ENCODE results near the gene DDX42. TPM values are rescaled to one million over a fixed set of nuclear protein-coding genes. Genes with fewer than 3 reads are reported as not detected.

DDX42 gene
- total and polyA plus RNA-seq, 2 experiments from 2014 or later: 57.8 to 101 TPM

- DNase-seq (ENCODE audit: low spot score) (no peak), ATAC-seq (no peak)
- H3K4me2 ChIP-seq: no peak overlapping the region
- H3K36me3 ChIP-seq (ENCODE audit: insufficient read depth): peaks cover 81% of the 10 kb centered on the region
- no peaks in the 10 kb centered on the region for H3K4me1 ChIP-seq (ENCODE audit: insufficient read depth)
- no peaks in the 10 kb centered on the region for H3K9me2 ChIP-seq (ENCODE audit: insufficient read depth)
- no peak overlapping the region for H2AFZ ChIP-seq
- Mint-ChIP-seq H3K36me3 (ENCODE audit: low read depth) (peaks cover 100% of the 10 kb centered on the region), H3K4me3 (no peak overlapping the region; the same call in 2 of the 3 replicates), H3K9me3 (no peaks in the 10 kb centered on the region; the same call in 2 of the 3 replicates), H3K4me1 (no peaks in the 10 kb centered on the region), H3K27me3 (ENCODE audit: insufficient read depth, low read depth, poor library complexity) (peaks cover 13% of the 10 kb centered on the region), H3K27ac (no peak overlapping the region)
- H4K20me1 ChIP-seq (replicated peaks; ENCODE audit: insufficient read depth): peaks cover 65% of the 10 kb centered on the region
- no peaks in the 10 kb centered on the region; the same call in 1 of the 2 replicates for H3K79me2 ChIP-seq (replicated peaks; ENCODE audit: insufficient read depth)
- H3K4me3 ChIP-seq: no peak overlapping the region
- no peak for TF ChIP-seq JUNB (IDR thresholded peaks at IDR 0.05; ENCODE audit: unreplicated experiment)
- no peak for TF ChIP-seq CREB1 (CRISPR knock-in tag; IDR thresholded peaks at IDR 0.05; ENCODE audit: low read depth)
- H3F3A ChIP-seq (replicated peaks; ENCODE audit: low read depth): peaks cover 50% of the 10 kb centered on the region
- 0 out of 2 replicates have a peak overlapping the region, but pooled peaks have one; percentile 33 for H3K27ac ChIP-seq (ENCODE audit: low read depth)
- no peaks in the 10 kb centered on the region for H3K27me3 ChIP-seq (ENCODE audit: insufficient read depth)
Measured at GRCh38 chr17:63819131-63819530, 45.2 kb downstream of the DDX42 start.

- no peak overlapping the region for H3K27ac Mint-ChIP-seq
- no peak overlapping the region for H3K4me2 ChIP-seq
- DNase-seq (ENCODE audit: low spot score): no peak
- no peak for TF ChIP-seq ZNF114 (CRISPR knock-in tag; IDR thresholded peaks at IDR 0.05)
- no peak for TF ChIP-seq STAT1 (IDR thresholded peaks at IDR 0.05; ENCODE audit: unreplicated experiment)
- no peak for TF ChIP-seq CTCF (conservative IDR thresholded peaks at IDR 0.05; ENCODE audit: low read depth in 2 of 2)
- no peak for TF ChIP-seq JUNB (IDR thresholded peaks at IDR 0.05; ENCODE audit: unreplicated experiment)
- TF ChIP-seq ZNF331 (CRISPR knock-in tag; IDR thresholded peaks at IDR 0.05; ENCODE audit: low read depth): no peak
- TF ChIP-seq ZNF462 (CRISPR knock-in tag; IDR thresholded peaks at IDR 0.05): no peak
- TF ChIP-seq REST (IDR thresholded peaks at IDR 0.05; ENCODE audit: unreplicated experiment): no peak
- no peak for TF ChIP-seq CREB1 (CRISPR knock-in tag; IDR thresholded peaks at IDR 0.05; ENCODE audit: low read depth)
Measured at GRCh38 chr17:63819585-63820537, 45.9 kb downstream of the DDX42 start.

More at GRCh38 chr17:63819585-63820537, 45.9 kb downstream of the DDX42 start:
- no peaks in the 10 kb centered on the region for H3K4me1 Mint-ChIP-seq
- Histone ChIP-seq H3K79me2 (replicated peaks; ENCODE audit: insufficient read depth) (no peaks in the 10 kb centered on the region; the same call in 1 of the 2 replicates), H3K27ac (ENCODE audit: low read depth) (no peak overlapping the region), H3K9me2 (ENCODE audit: insufficient read depth) (no peaks in the 10 kb centered on the region), H3K4me3 (no peak overlapping the region), H4K20me1 (replicated peaks; ENCODE audit: insufficient read depth) (peaks cover 58% of the 10 kb centered on the region), H3F3A (replicated peaks; ENCODE audit: low read depth) (peaks cover 50% of the 10 kb centered on the region), H3K27me3 (ENCODE audit: insufficient read depth) (no peaks in the 10 kb centered on the region), H2AFZ (no peak overlapping the region), H3K4me1 (ENCODE audit: insufficient read depth) (no peaks in the 10 kb centered on the region), H3K36me3 (ENCODE audit: insufficient read depth) (peaks cover 82% of the 10 kb centered on the region)
- H3K4me3 Mint-ChIP-seq: no peak overlapping the region
- H3K27me3 Mint-ChIP-seq (ENCODE audit: insufficient read depth, low read depth, poor library complexity): peaks cover 13% of the 10 kb centered on the region
- ATAC-seq: no peak
- no peaks in the 10 kb centered on the region; the same call in 2 of the 3 replicates for H3K9me3 Mint-ChIP-seq
- peaks cover 100% of the 10 kb centered on the region for H3K36me3 Mint-ChIP-seq (ENCODE audit: low read depth)
